Pons (tissue), 1 donor: Measurements from ENCODE around the gene ARG2.
A peak's percentile ranks its signal among the peaks of the same experiment; 100 is the strongest.
"Not testable (repeated sequence)": the region's sequence is repeated elsewhere in the genome, so short reads cannot be mapped to it uniquely, and the experiment has no call there.

Source experiments
- DNase-seq: peaks from one replicate; pipeline ENCODE4 v3.0.0-alpha.2; 2016; ENCODE audit warnings: low spot score

ARG2 gene

GRCh38 chr14:67586369-67586768 lies 33.4 kb upstream of the ARG2 start:
- no peak for DNase-seq

GRCh38 chr14:67589204-67589770 lies 30.4 kb upstream of the ARG2 start:
- DNase-seq: no peak

GRCh38 chr14:67593650-67594049 lies 26.1 kb upstream of the ARG2 start:
- DNase-seq: not testable (repeated sequence)

DNA sequence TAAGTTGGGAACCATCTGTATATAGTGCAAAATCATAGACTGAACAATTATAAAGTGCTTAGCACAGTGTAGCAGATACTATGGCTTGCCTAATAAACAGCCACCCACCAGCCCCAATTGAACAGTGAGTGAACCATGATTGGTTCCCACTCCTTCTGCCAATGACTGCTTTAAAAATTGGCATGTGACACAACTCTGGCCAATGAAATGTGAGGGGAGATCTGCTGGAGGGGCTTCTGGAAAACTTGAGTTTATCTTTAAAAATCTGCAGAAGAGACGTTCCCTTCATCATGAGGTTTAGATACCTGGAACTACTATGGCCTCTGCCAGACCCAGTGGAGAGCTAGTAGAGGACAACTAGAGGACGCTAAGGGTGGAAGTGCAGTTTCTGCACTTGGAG lies 24.3 kb upstream of the ARG2 start:
- DNase-seq: no peak

- peak; percentile 84 for DNase-seq
Observed at GRCh38 chr14:67599698-67600561, 19.8 kb upstream of the ARG2 start, which contains the start of gene PIGH. PIGH (minus strand) TSS chr14:67600268; CDS start chr14:67600203, 65 bp downstream.

- not testable (repeated sequence) for DNase-seq
Observed at GRCh38 chr14:67600562-67600974, 19.2 kb upstream of the ARG2 start.

GRCh38 chr14:67602076-67602475 lies 17.6 kb upstream of the ARG2 start:
- no peak for DNase-seq

DNA sequence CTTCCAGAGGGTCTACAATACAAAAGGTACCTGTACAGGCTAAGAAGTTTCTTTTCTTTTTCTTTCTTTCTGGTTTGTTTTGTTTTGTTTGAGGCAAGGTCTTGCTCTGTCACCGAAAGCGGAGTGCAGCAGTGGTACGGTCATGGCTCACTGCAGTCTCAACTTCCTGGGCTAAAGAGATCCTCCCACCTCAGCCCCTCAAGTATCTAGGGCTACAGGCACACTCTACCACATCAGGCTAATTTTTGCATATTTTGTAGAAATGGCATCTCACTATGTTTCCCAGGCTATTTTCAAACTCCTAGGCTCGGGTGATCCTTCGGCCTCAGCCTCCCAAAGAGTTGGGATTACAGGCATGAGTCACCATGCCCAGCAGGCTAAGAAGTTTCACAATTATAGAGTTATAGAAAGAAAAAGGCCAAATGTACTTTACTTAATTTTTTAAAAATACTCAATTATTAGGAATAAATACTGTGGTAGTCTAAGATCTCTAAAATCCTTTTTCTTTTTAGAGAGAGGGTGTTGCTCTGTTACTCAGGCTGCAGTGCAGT lies 16.6 kb upstream of the ARG2 start:
- DNase-seq: no peak

- DNase-seq: no peak
Observed at GRCh38 chr14:67607646-67608045, 12.1 kb upstream of the ARG2 start.

- no peak for DNase-seq
Observed at GRCh38 chr14:67609642-67610310, 9.9 kb upstream of the ARG2 start.

DNA sequence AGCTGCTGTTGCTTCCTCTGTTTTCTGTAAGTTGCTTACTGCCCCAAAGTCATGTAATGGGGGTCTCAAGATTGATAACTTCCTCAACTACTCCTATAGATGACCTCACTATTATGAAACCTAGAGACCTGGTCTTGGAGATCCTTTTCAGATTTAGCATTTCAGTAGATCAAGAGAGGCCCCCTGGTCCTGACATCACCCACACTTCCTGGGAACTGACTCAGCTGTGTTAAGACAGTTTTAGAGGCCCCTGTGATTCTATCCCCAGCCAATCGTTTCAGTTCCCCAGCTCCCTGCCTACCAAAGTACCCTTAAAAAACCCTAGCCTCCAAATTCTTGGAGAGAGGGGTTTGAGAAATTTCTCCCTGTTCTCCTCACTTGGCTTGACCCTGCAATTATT lies 9.2 kb upstream of the ARG2 start:
- DNase-seq: no peak

- DNase-seq: peak; percentile 89
Observed at GRCh38 chr14:67618617-67619063, 1.1 kb upstream of the ARG2 start.

GRCh38 chr14:67620217-67620785 lies 581 bp downstream of the ARG2 start:
- DNase-seq: peak; percentile 16

DNA sequence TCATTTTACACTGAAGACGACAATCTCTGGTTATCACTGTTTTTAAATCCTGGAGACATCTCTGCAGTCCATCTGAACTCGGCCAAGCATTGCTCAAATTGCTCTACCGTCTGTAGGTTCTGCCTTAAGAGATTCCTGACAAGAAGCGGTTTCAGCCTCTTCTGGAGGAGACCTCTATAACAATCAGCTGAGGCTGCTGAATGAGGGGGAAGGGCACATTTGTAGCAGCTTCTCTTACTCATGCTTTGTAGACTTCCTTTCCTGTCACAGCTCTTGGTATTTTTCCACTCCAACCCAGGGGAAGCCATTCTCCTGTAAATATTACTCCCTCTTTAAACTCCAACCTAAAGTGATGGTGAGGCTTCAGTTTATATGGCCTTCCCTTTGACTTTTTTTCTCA lies 3.0 kb downstream of the ARG2 start:
- peak; percentile 64 for DNase-seq

DNA sequence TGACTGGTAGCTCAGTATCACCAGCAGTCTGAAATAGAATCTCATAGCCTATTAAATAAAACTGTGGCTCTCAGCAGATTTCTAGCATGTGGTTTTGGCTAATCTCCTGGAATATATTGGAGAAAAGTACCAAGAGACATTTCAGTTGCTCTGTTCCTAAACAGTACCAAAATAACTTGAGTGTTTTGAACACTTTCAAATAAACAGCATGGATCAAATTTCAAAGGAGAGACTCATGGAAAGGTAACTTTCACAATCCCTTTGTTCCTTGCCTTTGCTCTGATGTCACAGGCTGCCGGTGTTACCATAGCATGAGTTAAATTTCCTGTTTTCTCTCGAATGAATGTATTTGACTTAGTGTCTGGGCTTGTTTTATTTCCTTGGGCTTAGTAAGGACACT lies 3.4 kb downstream of the ARG2 start:
- no peak for DNase-seq

- DNase-seq: not testable (repeated sequence)
Observed at GRCh38 chr14:67626131-67626530, 6.4 kb downstream of the ARG2 start.

GRCh38 chr14:67627519-67627918 lies 7.8 kb downstream of the ARG2 start:
- DNase-seq: no peak

DNA sequence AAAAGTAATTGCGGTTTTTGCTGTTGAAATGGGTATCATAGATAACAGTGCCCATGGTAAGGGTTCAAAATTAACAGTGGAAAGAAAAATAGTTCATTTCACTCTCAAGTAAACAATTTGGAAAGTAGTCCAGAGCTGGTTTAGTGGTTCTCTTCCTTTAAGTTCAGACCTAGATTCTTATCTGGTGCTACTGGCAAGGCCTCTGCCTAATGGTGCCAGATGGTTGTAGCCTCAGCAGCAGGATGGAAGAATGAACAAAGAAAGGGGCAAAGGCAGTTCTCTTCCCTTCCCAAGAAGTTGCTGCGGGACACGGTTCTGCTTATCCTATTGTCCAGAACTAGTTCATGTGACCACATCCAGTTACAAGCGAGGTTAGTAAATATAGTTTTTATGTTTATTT lies 10.5 kb downstream of the ARG2 start:
- DNase-seq: no peak

DNA sequence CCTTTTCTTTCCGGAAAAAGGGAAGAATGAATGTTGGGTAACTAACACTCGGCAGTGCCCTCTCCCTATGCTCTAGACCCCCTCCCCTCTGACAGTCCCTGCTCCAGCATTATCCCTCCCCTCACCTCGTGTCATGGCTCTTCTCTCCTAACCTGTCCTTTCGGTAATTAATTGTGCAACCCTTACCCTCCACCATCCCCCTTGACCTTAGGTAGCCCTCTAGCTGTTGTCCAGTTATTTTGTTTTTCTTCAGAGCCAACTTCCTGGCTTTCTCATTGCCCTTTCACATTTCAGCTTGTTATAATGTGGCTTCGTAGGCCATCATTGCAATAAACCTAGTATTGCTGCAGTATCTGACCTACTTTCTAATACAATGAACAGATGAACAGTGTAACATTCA lies 11.2 kb downstream of the ARG2 start:
- no peak for DNase-seq

DNA sequence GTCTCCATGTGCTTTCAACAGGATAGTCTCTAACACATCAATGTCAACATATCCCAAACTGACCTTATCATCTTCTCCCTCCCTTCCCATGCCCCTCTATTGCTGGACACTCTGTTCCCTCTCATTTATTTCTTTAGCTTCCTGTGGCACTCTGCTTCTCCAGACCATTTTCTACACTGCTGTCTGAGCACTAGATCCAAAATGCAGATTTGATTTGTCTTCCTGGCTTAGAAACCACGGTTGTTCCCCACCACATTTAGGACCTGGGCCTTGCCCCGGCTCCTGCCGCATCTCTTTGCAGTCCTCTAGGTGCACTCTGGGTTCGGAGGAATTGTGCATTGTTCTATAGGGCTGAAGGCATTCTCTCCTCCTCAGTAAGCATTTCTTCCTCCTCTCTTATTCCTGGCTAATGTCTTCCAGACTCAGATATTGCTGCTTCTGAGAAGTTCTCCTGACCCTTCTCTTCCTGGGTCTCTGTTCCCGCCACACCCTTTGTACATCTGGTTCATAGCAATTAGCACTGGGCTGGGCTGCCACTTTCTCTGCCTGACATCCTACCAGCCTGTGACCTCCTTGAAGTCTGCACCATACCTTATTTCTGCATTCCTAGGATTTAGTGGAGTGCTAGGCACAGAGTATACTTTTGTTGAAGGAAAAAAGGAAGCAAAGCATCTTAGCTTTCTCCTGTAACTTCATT lies 13.9 kb downstream of the ARG2 start:
- no peak for DNase-seq

DNA sequence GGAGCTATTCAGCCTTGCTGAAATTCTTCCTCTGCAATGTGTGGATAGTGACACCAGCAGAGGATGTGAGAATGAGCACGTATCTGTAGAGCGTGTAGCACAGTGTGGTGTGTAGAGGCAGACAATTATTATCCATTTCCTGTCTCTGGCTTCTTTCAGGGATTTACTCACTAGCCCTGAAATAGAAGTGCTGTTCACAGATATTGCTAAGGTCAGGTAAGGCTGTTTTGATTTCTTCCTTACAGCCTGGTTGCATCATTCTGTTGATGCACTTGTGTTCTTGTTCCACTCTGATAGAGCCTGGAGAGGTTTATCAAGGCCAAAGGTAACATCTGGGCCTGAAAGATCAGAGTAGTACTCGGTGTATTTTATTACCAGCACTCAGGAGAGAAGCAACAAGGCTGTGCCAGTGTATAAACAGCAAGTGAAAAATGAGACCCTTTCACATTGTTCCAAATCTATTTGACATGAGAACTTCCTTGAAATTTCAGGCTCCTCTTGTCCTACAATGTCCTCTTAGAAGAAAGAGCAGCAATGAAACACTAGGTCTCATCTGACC lies 16.7 kb downstream of the ARG2 start:
- DNase-seq: no peak
